HG02798 (cell line): Measurements from ENCODE around the gene MFSD11.
A peak's percentile ranks its signal among the peaks of the same experiment; 100 is the strongest.
"Not testable (repeated sequence)": the region's sequence is repeated elsewhere in the genome, so short reads cannot be mapped to it uniquely, and the experiment has no call there.

Source experiments
- ATAC-seq: cut with Tn5 transposase; IDR thresholded peaks from one replicate; pipeline ENCODE4 v1.9.1; 2021; ENCODE audit warnings: mild to moderate bottlenecking; ENCODE audit not compliant: unreplicated experiment, poor library complexity

MFSD11 gene

GRCh38 chr17:76725580-76726230 lies 12.2 kb upstream of the MFSD11 start:
- ATAC-seq, result peak; percentile 22

DNA sequence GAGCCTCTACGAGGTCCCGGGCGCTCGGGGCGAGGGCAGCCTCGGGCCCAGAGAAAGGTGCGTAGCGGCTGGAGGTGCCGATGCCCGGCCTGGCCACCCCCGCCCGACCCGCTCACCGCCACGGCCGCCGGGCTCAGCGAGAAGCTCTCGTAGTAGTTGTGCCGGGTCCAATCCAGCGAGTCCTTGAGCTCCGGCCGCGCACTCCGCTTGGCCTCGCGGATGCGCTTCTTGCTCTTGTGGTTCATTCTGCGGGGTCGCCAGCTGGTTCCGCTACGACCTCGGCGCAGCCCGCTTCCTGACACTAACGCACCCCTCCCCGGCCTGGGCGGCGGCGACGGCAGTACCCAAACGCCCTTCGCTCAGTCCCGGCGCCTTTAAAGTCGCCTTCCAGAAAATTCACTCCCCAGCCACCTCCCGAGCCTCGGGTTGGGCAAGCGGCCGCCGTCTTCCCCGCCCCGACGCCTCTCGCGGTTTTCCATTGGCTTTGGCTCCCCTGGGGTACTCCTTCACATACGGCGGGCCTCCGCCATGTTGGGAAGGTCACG lies 11.6 kb upstream of the MFSD11 start, which contains the start of gene JMJD6:
TSS of gene JMJD6 (minus strand) at position 376 of the 545 bp plus-strand sequence. CDS start at position 245, 131 bp downstream.
- ATAC-seq, result peak; percentile 85

DNA sequence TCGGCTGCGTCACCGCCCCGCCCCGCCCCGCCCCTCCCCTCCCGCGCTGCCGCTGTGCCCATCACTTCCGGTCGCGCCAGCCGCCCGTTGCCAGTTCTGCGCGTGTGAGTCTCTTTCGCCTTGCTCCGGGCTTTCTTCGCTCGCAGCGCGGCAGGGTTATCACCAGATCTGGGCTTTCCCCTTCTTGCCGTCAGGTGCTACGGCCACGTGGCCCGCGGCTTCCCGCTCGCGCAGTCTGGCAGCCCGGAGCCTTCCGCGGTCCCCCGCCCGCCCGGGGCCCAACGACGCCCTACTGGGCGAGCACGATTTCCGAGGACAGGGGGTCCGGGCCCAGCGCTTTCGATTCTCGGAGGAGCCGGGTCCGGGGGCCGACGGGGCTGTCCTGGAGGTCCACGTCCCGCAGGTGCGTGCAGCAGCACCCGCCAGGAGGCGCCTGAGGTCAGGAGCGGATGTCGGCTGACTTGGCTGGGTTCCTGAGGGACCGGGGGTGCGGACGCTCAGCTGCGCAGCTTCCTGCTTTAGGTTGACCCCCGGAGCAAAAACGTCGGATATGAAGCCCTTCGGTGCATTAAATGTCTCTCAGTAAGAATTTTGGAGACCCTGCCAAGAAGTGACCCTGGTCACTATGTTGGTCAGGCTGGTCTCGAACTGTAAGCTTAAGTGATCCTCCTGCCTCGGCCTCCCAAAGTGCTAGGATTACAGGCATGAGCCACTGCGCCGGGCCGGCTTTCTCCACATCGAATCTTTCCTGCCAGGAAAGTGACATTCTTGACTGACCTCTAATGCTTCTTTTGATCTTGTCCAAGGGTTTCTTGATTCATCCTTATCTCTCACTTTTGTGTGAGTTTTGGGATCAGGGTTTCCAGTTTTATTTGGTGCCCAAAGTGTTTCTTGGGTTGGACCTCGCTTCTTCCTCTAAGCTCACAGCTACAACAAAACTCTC lies 10.9 kb upstream of the MFSD11 start, which contains the start of gene METTL23:
TSS of gene METTL23 (plus strand) at position 64 of the 943 bp plus-strand sequence. CDS start 2,872 bp downstream, outside the sequence.
- ATAC-seq, result peak; percentile 41

- ATAC-seq, result no peak
These were observed 10.0 kb upstream of the MFSD11 start for GRCh38 chr17:76727745-76728456.

DNA sequence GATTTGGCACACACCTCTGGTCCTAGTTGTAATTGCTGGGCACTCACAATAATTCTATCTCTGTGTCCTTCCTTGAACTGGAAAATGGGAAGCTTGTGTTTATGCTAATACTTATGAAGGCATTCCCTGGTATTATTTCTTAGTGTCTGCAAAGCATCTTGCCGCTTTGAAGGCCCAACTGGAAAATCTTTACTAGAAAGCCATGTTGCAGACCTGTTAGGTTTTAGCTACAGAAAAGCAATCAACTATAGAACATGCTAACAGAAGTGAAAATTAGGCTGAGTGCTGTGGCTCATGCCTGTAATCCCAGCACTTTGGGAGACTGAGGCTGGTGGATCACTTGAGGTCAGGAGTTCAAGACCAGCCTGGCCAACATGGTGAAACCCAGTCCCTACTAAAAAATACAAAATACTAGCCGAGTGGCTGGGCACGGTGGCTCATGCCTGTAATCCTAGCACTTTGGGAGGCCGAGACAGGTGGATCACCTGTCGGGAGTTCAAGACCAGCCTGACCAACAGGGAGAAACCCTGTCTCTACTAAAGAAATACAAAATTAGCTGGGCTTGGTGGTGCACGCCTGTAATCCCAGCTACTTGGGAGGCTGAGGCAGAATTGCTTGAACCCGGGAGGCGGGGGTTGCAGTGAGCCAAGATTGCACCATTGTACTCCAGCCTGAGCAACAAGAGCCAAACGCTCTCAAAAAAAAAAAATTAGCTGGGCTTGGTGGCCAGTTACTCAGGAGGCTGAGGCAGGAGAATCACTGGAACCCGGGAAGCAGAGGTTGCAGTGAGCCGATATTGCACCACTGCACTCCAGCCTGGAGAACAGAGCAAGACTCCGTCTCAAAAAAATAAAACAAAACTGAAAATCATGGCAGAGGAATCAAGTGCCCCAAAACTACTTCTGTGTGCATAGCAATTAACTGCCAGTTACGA lies 5.9 kb upstream of the MFSD11 start:
- ATAC-seq, result not testable (repeated sequence)

- ATAC-seq, result no peak
These were observed 4.9 kb upstream of the MFSD11 start for GRCh38 chr17:76732734-76733617.

- no peak for ATAC-seq
These were observed 4.3 kb upstream of the MFSD11 start for GRCh38 chr17:76733618-76733957.

DNA sequence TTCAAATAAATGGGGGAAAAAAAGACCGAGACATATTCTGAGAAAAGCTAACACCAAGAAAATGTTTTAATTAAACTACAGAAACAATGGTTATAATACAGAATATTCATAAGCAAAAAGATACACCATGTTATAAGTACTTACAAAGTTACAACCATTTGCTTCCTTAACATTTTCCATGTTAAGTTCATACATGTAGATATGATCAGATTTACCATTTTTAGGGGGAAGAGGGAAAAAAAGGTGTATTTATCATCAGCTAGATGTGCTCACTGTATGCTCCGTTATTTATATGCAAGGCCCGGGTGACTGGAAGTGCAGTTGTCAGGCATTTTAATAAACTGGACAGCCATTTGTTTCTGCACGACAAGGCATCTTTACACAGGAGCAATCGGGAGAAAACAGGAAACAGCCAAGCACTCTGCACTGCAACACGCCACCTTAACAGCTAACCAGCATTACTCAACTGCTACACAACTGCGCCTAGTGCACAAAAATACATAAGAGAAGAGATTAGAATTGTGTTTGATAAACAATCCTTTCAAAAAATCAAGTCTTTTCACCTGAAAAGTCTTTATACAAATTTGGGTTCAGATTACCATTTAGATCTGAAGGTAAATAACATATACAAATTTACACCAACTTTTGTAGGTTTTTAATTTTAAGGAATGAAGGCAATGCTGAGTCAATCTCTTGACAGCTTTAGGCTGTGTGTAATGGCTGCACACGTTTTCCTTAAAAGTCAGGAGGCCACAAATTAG lies 3.7 kb upstream of the MFSD11 start:
- no peak for ATAC-seq

DNA sequence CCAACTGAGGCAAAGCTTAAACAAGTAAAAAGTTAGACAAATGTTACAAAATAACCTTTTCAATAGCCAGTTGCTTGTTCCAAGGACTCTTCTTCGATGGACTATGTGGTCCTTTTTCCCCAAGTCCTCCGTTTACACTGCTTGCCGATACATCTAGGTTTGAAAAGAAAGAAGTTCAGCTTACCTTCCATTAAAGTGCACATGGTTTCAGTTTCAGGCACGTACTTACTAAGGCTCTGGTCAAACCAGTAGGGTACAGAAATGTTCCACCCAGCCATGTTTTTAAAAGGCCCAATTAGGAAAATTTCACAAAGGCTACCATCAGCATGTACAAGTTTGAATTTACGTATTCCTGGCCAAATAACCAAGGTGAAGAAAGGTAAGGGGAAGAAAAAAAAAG lies 2.9 kb upstream of the MFSD11 start:
- no peak for ATAC-seq

DNA sequence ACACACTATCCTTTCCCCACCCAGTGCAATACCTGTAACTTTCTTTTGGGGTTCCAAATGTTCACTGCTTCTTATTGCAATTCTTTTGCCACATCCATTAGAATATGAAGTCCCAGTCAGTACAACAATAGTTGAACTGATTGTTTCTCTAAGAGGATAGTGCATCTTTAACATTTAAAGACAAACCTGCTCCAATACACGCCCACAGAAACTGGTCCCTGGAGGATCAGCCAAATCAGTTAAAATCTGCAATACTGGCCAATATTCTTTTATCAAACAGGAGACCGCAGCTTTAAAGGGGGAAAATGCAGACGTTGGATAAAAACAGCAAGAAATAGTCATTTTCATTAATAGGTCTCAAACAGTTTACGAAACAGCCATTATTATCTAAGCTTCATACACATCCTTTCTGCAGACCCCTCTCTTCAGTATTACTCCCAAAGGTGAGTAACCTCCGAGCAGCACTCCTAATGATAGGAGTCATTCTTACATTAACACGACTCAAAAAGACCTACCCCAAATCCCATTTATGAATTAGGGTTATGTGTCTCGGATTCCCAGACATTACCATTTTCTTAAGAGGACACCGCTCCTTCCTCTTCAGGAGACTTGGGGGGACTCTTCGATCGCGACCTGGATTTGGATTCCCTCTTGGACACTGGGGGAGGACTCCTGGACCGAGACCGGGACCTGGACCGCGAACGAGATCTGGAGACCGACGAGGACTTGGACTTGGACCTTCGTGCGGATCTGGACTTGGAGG lies 2.2 kb upstream of the MFSD11 start:
- ATAC-seq, result no peak

DNA sequence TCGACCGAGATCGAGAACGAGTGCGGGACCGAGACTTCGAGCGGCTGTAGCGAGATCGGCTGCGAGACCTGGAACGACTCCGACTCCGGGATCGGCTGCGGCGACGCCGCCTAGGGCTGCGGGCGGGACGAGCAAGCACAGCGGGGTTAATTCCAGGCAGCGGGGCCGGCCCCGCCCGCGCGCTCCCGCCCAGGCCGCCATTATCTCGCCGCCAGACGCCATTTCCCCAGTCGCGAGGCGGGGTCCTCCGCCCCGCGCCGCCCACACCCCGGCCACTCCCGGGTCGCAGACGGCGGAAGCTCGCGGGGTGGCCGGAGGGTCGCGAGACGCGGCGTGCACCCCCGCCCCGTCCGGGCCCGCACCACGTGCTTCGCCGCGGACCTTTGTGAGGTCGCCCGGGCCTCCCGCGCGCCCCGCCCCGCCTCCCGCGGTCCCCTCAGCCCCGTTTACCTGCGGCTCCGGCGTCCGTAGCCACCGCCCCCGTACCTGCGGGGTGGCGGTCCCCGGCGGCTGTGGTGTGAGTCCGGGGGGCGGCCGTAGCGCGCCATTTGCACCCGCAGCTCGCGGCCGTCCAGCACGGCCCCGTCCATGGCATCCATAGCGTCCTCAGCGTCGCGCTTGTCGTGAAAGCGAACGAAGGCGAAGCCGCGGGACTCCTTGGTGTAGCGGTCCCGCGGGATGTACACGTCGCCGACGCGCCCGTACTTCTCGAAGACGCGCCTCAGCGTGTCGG lies 1.4 kb upstream of the MFSD11 start:
- ATAC-seq, result peak; percentile 20

DNA sequence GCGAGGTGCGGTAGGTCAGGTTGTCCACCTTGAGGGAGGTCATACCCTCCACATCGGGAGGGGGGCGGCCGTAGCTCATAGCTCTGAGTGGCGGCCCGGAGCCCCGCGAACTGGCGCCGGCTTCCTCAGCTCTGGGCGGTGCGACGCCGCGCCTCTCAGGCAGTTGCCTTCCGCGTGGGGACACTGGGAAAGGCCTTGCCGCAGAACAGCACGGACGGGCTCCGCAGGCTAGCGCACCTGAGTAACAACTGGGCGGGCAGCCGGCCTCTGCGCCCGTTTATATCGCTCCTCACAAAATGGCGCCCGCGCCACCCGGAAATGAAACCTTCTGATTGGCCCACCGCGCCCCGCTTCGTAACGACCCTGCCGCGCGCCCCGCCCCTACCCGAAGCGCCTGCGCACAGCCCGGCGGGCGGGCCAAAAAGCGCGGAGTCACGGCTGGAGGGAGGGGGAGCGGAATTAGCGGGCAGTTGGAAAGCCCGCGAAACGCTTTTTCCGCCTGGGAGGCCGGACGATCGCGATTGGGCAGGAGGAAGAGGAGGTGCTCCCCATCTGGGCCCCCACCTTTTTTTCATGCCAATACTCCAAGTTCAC lies 740 bp upstream of the MFSD11 start, which contains the start of gene SRSF2:
TSS of gene SRSF2 (minus strand) at position 250 of the 594 bp plus-strand sequence. CDS start at position 79, 171 bp downstream.
- ATAC-seq, result peak; percentile 73

DNA sequence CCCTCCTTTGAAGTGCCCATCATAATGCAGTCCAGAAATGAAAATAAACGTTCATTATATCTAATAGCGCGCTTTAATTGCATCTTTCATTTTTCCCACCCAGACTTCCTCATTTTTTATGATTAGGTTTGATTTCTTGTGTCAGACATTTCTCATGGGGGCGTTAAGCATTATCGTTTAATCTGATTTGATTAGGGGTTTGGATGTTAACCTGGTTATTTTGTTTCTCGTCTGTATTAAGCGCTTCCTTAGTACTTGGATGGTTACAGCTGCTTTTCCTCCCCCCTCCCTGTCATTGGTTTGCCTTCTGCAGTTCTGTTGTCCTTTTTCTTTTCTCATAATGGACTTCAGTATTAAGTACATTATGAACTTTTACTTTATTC lies 540 bp downstream of the MFSD11 start:
- no peak for ATAC-seq

DNA sequence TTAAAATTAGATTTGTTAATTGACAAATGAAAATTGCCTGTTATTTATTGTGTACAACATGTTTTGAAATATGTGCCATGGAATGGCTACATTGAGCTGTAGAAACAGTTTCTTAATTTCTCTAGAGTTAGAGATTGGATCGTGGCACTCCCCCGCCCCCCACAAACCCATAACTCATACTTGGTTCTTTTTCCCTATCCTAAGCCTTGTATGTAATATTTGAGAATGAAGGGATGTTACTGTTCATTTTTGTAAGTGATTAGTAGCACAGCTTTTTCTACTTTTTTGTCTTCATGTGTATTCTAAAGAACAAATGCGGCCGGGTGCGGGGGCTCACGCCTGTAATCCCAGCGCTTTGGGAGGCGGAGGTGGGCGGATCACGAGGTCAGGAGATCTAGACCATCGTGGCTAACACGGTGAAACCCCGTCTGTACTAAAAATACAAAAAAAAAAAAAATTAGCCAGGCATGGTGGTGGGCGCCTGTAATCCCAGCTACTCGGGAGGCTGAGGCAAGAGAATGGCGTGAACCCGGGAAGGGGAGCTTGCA lies 1.7 kb downstream of the MFSD11 start:
- ATAC-seq, result not testable (repeated sequence)

- ATAC-seq, result no peak
These were observed 2.6 kb downstream of the MFSD11 start for GRCh38 chr17:76740329-76741118.
